DND-41 (cell line): ENCODE data around the gene ABHD17B.

Source experiments
- CTCF ChIP-seq: IDR thresholded peaks from 2 replicates; pipeline ENCODE4 v1.5.1; 2012; ENCODE audit warnings: borderline replicate concordance, low read length, moderate library complexity, mild to moderate bottlenecking; ENCODE audit not compliant: poor library complexity, severe bottlenecking; ENCODE audit errors: extremely low read depth
- EZH2 ChIP-seq: IDR thresholded peaks from 3 replicates; pipeline ENCODE4 v1.6.1; 2012; ENCODE audit warnings: borderline replicate concordance, low read depth, mild to moderate bottlenecking, moderate library complexity, low read length, inconsistent platforms; ENCODE audit not compliant: severe bottlenecking

- TF ChIP-seq CTCF = no peak
- no peak for TF ChIP-seq EZH2
These were observed 20.2 kb upstream of the ABHD17B start for GRCh38 chr9:71931166-71931565.
